Fibroblast of the aortic adventitia (primary cell): ENCODE data around the gene TGFBI. TPM values are rescaled to one million over a fixed set of nuclear protein-coding genes. Genes with fewer than 3 reads are reported as not detected.

Experiments used
- DNase-seq: peaks from one replicate; pipeline ENCODE4 v3.0.0-alpha.2; 2010; ENCODE audit warnings: low read depth
- H3K4me3 ChIP-seq: 2 replicates; pipeline ENCODE4 v1.5.1; 2011; ENCODE audit warnings: low read depth, mild to moderate bottlenecking, control low read depth, low read length, moderate library complexity
- total RNA-seq: library from RNA; depleted of rRNA; stranded (reverse); fragments of >200 nt; gene quantifications from 2 replicates; pipeline ENCODE4 v1.2.3, GENCODE V29; 2012; ENCODE audit warnings: low replicate concordance
- TF ChIP-seq, protein P1 (sequence below): IDR thresholded peaks from 2 replicates; pipeline ENCODE4 v1.5.1; 2011; ENCODE audit warnings: mild to moderate bottlenecking, low read length, control low read depth, inconsistent platforms; ENCODE audit not compliant: insufficient read depth

Gene TGFBI
- total RNA-seq, 1 donor = 227 TPM

DNA sequence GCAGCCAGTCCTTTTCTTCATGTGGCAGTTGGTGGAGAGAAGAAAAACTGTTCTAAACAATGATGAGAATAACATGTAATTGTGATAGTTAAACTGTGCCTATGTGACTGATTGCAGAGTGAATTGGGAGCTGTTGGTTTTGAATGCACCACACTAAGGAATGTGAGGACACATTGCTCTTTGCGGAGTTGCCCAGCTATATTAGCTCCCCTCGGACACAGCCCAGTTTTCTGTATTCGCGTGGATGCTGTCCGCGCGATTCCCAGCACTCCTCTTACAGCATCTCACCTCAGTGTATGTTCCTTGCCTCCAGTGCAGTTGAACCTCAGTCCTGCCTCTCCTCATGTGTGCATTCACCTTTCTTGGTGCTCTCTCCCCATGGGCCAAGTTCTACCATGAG is 32.2 kb downstream of the TGFBI start:
- TF ChIP-seq, protein P1, sequence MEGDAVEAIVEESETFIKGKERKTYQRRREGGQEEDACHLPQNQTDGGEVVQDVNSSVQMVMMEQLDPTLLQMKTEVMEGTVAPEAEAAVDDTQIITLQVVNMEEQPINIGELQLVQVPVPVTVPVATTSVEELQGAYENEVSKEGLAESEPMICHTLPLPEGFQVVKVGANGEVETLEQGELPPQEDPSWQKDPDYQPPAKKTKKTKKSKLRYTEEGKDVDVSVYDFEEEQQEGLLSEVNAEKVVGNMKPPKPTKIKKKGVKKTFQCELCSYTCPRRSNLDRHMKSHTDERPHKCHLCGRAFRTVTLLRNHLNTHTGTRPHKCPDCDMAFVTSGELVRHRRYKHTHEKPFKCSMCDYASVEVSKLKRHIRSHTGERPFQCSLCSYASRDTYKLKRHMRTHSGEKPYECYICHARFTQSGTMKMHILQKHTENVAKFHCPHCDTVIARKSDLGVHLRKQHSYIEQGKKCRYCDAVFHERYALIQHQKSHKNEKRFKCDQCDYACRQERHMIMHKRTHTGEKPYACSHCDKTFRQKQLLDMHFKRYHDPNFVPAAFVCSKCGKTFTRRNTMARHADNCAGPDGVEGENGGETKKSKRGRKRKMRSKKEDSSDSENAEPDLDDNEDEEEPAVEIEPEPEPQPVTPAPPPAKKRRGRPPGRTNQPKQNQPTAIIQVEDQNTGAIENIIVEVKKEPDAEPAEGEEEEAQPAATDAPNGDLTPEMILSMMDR = no peak
- no peak for DNase-seq
- no peak overlapping the region for H3K4me3 ChIP-seq

DNA sequence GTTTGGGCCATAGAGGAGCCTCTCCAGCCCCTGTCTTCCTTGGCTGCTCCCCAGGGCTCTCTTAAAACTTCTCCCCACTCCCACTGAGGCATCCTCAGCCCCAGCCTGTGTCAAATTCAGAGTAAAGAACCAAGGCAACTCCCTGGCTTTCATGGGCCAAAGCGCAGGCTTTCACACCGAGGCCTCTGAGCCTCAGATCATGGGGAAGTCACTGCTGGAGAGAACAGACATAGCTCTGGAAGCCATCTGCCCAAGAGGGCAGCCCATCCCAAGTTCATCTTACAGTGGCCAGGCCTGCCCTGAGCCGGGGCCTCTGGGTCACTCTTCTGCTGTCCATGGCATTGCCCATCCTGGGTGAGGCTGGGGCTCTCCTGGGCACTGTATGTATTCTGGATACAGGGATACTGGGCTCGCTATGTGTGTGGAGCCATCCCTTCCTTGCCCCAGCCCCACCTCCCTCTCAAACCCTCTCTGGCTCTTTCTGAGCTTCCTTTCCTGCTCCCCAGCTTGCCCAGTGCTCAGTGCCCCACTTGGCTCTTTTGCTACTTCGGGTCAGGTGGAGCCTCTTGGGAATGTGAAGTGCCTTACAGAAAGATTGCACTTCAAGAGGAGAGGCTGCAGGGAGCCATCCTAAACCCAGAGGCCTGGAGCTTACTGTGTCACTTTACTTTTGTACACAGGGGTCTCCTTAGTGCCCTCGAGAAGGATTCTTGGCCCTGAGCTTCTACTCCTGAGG is 33.0 kb downstream of the TGFBI start:
- TF ChIP-seq, protein P1 = no peak
- no peak overlapping the region for H3K4me3 ChIP-seq
- no peak for DNase-seq

DNA sequence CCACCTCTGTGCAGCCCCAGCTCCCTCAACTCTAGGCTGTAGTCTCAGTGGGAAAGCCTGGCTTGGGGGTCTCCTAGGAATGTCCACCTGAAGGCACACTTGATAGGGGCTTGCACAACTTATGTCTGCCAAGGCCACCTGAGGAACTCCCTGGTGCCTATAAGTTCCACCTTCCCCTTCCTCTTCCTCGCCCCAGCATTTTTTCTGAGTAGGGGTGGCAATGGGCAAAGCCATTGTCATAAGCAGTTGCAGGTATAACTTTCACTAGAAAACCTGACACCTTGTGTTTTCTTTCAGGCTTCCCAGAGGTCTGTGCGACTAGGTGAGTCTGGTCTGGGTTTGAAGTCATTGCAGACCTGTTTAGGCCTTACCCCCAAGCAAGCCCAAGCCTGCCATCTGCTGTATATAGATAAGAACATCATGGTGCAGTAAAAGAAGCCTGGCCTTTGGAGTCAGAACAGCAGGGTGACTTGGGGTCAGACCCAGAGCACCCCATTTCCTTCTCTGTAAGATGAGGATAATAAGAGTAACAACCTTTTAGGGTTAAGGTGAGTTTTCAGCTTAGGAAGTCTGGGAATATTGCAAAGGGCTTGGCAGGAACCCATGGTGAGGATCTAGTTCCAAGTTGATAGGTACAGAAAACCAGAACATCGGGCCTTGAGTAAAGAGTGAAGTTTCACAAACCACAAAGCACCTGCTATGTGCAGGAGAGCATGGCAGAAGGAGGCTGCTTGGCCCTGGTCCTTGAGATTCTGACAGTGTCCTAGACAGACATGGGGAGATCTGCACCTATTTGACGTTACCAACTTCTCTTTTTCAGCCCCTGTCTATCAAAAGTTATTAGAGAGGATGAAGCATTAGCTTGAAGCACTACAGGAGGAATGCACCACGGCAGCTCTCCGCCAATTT is 33.8 kb downstream of the TGFBI start:
- DNase-seq = peak; percentile 66
- TF ChIP-seq, protein P1 = peak; percentile 60
- H3K4me3 ChIP-seq = no peak overlapping the region

DNA sequence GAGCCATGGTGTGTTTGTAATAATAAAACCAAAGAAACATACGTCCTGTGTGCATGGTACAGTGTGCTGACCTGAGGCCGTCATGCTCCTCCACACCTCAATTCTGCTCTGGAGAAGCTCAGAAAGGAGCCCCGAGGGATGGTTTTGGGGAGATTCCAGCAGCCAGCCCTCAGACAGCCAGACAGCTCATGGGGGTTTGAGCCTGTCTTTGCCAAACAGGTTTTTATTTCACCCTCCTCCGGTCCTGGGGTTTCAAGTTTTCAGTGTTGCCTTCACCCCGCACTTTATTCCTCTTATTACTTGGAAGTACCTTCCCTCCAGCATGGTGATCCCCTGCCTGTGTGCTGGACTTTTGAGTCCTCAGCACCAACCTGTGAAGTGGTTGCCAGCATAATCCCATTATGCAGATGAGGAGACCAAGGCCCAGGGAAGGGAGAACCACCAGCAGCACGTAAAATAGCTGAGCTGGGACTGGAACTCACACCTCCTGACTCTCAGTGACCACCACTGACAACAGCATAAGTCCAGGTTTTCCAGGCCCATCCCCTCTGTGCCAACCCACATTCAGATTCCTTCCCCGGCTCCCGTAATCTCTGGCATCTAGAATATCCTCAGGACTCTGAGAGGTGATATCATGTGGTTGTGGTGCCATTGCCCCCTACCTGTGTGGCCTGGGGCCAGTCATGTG is 35.1 kb downstream of the TGFBI start:
- TF ChIP-seq, protein P1 = no peak
- DNase-seq = no peak
- no peak overlapping the region for H3K4me3 ChIP-seq

DNA sequence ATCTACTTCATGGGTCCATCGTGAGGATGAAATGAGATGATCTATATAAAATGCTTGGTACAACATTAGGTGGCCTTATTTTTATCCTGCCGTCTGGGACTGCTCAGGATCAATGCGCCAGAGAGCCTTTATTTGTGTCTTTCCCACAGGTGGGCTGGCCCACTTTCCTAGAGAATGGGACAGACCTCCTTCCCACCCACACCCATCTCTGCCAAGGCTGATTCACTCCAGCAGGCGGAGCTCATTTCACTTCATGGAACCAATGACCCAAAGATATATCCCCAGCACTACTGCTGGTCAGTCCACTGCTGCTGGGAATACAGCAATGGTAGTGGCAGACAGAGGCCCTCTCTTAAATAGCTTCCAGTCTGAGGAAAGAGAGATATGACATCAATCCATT is 35.7 kb downstream of the TGFBI start:
- peak; percentile 55 for DNase-seq
- TF ChIP-seq, protein P1 = peak; percentile 54
- no peak overlapping the region for H3K4me3 ChIP-seq

DNA sequence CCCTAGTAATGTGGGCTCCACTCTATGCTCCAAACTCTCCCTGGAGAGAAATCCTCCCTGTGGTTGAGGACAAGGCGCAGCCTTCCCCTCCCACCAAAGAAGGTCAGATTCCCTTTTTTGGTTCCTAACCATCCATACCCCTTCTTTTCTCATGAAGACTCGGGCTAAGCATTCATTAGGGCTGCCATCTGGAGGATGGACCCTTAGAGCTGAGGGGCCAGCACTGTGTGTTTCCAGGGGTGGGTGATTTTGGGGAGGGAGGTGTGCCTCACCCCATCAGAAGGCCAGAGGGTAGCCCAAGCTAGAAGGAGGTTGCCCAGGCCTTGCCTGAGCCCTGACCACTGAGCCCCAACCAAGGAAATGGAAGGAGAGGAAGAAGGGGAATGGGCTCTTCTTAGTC is 36.8 kb downstream of the TGFBI start:
- DNase-seq = no peak
- H3K4me3 ChIP-seq = no peak overlapping the region
- TF ChIP-seq, protein P1 = no peak
